ENCODE data around the gene THRB. TPM values are rescaled to one million over a fixed set of nuclear protein-coding genes. Genes with fewer than 3 reads are reported as not detected.

The THRB gene
- total RNA-seq, 1 experiment from 2014 or later = 5.8 TPM

DNA sequence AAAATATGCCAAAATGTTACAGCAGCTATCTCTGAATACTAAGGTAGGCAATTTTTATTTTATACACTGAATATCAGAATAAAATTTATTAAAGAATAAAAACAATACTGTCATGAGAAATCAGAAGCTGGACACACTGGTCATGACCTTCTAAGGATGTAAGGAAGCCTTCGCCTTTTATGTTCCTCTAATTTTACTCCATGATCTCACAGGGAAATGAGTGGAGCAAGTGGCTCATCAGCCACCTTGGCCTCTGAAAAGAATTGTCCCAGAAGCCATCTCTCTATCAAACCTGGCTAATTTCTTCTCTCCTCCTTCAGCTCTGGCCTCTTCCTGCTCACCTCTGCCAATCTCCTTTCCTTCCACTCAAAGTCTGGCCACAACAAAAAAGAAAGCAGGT is 48.6 kb downstream of the THRB start:
- POLR2A ChIA-PET = no interaction called here
- no peak for TF ChIP-seq ESRRA (CRISPR knock-in tag; IDR thresholded peaks at IDR 0.05; ENCODE audit: borderline replicate concordance)
- TF ChIP-seq NR1H2 (CRISPR knock-in tag; IDR thresholded peaks at IDR 0.05) = no peak
- no peak for TF ChIP-seq ATF1 (CRISPR knock-in tag; IDR thresholded peaks at IDR 0.05)
- TF ChIP-seq GABPB1 (CRISPR knock-in tag; IDR thresholded peaks at IDR 0.05) = no peak
- TF ChIP-seq IRF2 (CRISPR knock-in tag; IDR thresholded peaks at IDR 0.05; ENCODE audit: borderline replicate concordance, low read depth) = no peak
- TF ChIP-seq CBFB (CRISPR knock-in tag; IDR thresholded peaks at IDR 0.05; ENCODE audit: low read depth) = no peak
- no peak for TF ChIP-seq HMGA2 (CRISPR knock-in tag; IDR thresholded peaks at IDR 0.05)
- TF ChIP-seq ZNF671 (CRISPR knock-in tag; IDR thresholded peaks at IDR 0.05) = no peak
- TF ChIP-seq TEAD1 (CRISPR knock-in tag; IDR thresholded peaks at IDR 0.05) = no peak
- no peak for TF ChIP-seq RORB (CRISPR knock-in tag; IDR thresholded peaks at IDR 0.05)
- TF ChIP-seq TEAD4 (CRISPR knock-in tag; IDR thresholded peaks at IDR 0.05) = no peak
- no peak for TF ChIP-seq FOXK1 (CRISPR knock-in tag; IDR thresholded peaks at IDR 0.05)
- TF ChIP-seq, protein P1, sequence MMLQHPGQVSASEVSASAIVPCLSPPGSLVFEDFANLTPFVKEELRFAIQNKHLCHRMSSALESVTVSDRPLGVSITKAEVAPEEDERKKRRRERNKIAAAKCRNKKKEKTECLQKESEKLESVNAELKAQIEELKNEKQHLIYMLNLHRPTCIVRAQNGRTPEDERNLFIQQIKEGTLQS (CRISPR knock-in tag; conservative IDR thresholded peaks at IDR 0.05) = no peak
- TF ChIP-seq, protein P2, sequence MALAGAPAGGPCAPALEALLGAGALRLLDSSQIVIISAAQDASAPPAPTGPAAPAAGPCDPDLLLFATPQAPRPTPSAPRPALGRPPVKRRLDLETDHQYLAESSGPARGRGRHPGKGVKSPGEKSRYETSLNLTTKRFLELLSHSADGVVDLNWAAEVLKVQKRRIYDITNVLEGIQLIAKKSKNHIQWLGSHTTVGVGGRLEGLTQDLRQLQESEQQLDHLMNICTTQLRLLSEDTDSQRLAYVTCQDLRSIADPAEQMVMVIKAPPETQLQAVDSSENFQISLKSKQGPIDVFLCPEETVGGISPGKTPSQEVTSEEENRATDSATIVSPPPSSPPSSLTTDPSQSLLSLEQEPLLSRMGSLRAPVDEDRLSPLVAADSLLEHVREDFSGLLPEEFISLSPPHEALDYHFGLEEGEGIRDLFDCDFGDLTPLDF (CRISPR knock-in tag; IDR thresholded peaks at IDR 0.05) = no peak
- no peaks in the 10 kb centered on the region for H3K27me3 Mint-ChIP-seq (ENCODE audit: low read depth)
- no peak overlapping the region for H3K4me3 Mint-ChIP-seq
- ATAC-seq (no peak), DNase-seq (ENCODE audit: low spot score) (no peak)
- no peak overlapping the region for H3K27ac Mint-ChIP-seq
- no peaks in the 10 kb centered on the region for H3K4me1 Mint-ChIP-seq
- CTCF ChIA-PET = no interaction called here
- no peaks in the 10 kb centered on the region for H3K36me3 Mint-ChIP-seq
- H3K9me3 Mint-ChIP-seq = no peaks in the 10 kb centered on the region

DNA sequence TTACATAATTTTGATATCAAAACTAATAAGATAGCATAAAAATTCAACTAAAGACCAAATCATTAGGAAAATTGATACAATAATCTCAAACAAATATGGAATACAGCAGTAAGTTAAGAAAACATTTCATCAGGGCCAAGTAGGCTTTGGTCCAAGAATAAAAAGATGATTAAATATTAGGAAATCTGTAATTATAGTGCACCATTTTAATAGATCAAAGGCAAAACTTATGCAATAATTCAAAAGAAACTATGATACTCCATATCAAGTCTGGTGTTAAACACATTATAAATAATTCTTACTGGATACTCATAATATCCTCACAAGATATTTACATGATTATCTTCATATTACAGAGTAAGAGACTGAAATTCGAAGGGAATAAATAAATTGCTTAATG is 51.2 kb downstream of the THRB start:
- ATAC-seq = no peak
- no peak overlapping the region for H3K27ac Mint-ChIP-seq
- H3K27me3 Mint-ChIP-seq (ENCODE audit: low read depth) = no peaks in the 10 kb centered on the region
- no peaks in the 10 kb centered on the region for H3K4me1 Mint-ChIP-seq
- no peak for TF ChIP-seq CREM (CRISPR knock-in tag; IDR thresholded peaks at IDR 0.05)
- no peak for TF ChIP-seq JUN (CRISPR knock-in tag; IDR thresholded peaks at IDR 0.05)
- no peak for TF ChIP-seq OVOL2 (CRISPR knock-in tag; IDR thresholded peaks at IDR 0.05; ENCODE audit: borderline replicate concordance)
- TF ChIP-seq, protein P3, sequence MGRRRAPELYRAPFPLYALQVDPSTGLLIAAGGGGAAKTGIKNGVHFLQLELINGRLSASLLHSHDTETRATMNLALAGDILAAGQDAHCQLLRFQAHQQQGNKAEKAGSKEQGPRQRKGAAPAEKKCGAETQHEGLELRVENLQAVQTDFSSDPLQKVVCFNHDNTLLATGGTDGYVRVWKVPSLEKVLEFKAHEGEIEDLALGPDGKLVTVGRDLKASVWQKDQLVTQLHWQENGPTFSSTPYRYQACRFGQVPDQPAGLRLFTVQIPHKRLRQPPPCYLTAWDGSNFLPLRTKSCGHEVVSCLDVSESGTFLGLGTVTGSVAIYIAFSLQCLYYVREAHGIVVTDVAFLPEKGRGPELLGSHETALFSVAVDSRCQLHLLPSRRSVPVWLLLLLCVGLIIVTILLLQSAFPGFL (CRISPR knock-in tag; IDR thresholded peaks at IDR 0.05; ENCODE audit: borderline replicate concordance) = no peak
- TF ChIP-seq, protein P4, sequence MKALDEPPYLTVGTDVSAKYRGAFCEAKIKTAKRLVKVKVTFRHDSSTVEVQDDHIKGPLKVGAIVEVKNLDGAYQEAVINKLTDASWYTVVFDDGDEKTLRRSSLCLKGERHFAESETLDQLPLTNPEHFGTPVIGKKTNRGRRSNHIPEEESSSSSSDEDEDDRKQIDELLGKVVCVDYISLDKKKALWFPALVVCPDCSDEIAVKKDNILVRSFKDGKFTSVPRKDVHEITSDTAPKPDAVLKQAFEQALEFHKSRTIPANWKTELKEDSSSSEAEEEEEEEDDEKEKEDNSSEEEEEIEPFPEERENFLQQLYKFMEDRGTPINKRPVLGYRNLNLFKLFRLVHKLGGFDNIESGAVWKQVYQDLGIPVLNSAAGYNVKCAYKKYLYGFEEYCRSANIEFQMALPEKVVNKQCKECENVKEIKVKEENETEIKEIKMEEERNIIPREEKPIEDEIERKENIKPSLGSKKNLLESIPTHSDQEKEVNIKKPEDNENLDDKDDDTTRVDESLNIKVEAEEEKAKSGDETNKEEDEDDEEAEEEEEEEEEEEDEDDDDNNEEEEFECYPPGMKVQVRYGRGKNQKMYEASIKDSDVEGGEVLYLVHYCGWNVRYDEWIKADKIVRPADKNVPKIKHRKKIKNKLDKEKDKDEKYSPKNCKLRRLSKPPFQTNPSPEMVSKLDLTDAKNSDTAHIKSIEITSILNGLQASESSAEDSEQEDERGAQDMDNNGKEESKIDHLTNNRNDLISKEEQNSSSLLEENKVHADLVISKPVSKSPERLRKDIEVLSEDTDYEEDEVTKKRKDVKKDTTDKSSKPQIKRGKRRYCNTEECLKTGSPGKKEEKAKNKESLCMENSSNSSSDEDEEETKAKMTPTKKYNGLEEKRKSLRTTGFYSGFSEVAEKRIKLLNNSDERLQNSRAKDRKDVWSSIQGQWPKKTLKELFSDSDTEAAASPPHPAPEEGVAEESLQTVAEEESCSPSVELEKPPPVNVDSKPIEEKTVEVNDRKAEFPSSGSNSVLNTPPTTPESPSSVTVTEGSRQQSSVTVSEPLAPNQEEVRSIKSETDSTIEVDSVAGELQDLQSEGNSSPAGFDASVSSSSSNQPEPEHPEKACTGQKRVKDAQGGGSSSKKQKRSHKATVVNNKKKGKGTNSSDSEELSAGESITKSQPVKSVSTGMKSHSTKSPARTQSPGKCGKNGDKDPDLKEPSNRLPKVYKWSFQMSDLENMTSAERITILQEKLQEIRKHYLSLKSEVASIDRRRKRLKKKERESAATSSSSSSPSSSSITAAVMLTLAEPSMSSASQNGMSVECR (CRISPR knock-in tag; IDR thresholded peaks at IDR 0.05; ENCODE audit: borderline replicate concordance) = no peak
- TF ChIP-seq, protein P5, sequence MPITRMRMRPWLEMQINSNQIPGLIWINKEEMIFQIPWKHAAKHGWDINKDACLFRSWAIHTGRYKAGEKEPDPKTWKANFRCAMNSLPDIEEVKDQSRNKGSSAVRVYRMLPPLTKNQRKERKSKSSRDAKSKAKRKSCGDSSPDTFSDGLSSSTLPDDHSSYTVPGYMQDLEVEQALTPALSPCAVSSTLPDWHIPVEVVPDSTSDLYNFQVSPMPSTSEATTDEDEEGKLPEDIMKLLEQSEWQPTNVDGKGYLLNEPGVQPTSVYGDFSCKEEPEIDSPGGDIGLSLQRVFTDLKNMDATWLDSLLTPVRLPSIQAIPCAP (CRISPR knock-in tag; IDR thresholded peaks at IDR 0.05) = no peak
- TF ChIP-seq, protein P6, sequence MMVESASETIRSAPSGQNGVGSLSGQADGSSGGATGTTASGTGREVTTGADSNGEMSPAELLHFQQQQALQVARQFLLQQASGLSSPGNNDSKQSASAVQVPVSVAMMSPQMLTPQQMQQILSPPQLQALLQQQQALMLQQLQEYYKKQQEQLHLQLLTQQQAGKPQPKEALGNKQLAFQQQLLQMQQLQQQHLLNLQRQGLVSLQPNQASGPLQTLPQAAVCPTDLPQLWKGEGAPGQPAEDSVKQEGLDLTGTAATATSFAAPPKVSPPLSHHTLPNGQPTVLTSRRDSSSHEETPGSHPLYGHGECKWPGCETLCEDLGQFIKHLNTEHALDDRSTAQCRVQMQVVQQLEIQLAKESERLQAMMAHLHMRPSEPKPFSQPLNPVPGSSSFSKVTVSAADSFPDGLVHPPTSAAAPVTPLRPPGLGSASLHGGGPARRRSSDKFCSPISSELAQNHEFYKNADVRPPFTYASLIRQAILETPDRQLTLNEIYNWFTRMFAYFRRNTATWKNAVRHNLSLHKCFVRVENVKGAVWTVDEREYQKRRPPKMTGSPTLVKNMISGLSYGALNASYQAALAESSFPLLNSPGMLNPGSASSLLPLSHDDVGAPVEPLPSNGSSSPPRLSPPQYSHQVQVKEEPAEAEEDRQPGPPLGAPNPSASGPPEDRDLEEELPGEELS (CRISPR knock-in tag; IDR thresholded peaks at IDR 0.05) = no peak
- TF ChIP-seq NFATC4 (CRISPR knock-in tag; IDR thresholded peaks at IDR 0.05) = no peak
- TF ChIP-seq NFYB (CRISPR knock-in tag; conservative IDR thresholded peaks at IDR 0.05; ENCODE audit: low read depth) = no peak
- TF ChIP-seq RELA (CRISPR knock-in tag; IDR thresholded peaks at IDR 0.05; ENCODE audit: borderline replicate concordance) = no peak
- no peak for TF ChIP-seq ZNF317 (CRISPR knock-in tag; IDR thresholded peaks at IDR 0.05; ENCODE audit: borderline replicate concordance, low read depth)
- TF ChIP-seq ZNF423 (CRISPR knock-in tag; IDR thresholded peaks at IDR 0.05) = no peak
- no peak for TF ChIP-seq ZNF138 (CRISPR knock-in tag; conservative IDR thresholded peaks at IDR 0.05)
- no peak for TF ChIP-seq ZNF219 (CRISPR knock-in tag; IDR thresholded peaks at IDR 0.05; ENCODE audit: borderline replicate concordance)
- TF ChIP-seq NFE2L1 (CRISPR knock-in tag; IDR thresholded peaks at IDR 0.05) = no peak
- ChIA-PET CTCF (no interaction called here), POLR2A (interaction anchor here (0.6 kb wide), 1 partner anchor 8 kb away, joined by 4 read pairs; no protein-coding TSS in a partner anchor)
- DNase-seq (ENCODE audit: low spot score) = no peak
- H3K4me3 Mint-ChIP-seq = no peak overlapping the region
- no peaks in the 10 kb centered on the region for H3K9me3 Mint-ChIP-seq
- H3K36me3 Mint-ChIP-seq = no peaks in the 10 kb centered on the region
